Upper lobe of left lung (tissue), 4 donors: ENCODE data around the gene KIF21A.

Experiments used
- CTCF ChIP-seq, 6 experiments: fragments of 450-650 bp in 4 of 6; fragments of 200-600 bp in 2 of 6; sonication (generic) in 2 of 6; IDR thresholded peaks; one replicate each; pipeline ENCODE4 v1.5.1; 2016 to 2019; ENCODE audit warnings: antibody characterized with exemption in 6 of 6
- EP300 ChIP-seq, 4 donors: sonication (generic); formaldehyde crosslinking; IDR thresholded peaks; one replicate each; pipeline ENCODE4 v1.5.1; 2017; ENCODE audit warnings: antibody characterized with exemption in 4 of 4, control low read depth in 2 of 4
- POLR2A ChIP-seq, 4 donors: fragments of 450-650 bp; IDR thresholded peaks; one replicate each; pipeline ENCODE4 v1.5.1; 2016 to 2017; ENCODE audit warnings: antibody characterized with exemption in 4 of 4, mild to moderate bottlenecking in 2 of 4
- POLR2AphosphoS5 ChIP-seq, 2 donors: sonication (generic); formaldehyde crosslinking; IDR thresholded peaks; one replicate each; pipeline ENCODE4 v1.5.1; 2017; ENCODE audit warnings: antibody characterized with exemption in 2 of 2

- no peak for TF ChIP-seq POLR2A (IDR thresholded peaks at IDR 0.05)
- TF ChIP-seq CTCF (IDR thresholded peaks at IDR 0.05) = no peak
- TF ChIP-seq POLR2AphosphoS5 (IDR thresholded peaks at IDR 0.05) = no peak
- TF ChIP-seq EP300 (IDR thresholded peaks at IDR 0.05) = no peak
Observed at GRCh38 chr12:39393179-39393578, 49.7 kb downstream of the KIF21A start.
